Neural cell (in vitro differentiated cells): ENCODE data around the gene UTRN. TPM values are rescaled to one million over a fixed set of nuclear protein-coding genes. Genes with fewer than 3 reads are reported as not detected.

Experiments used
- H2AFZ ChIP-seq: fragments of 200-600, 300-800 bp; sonication (generic), shearing (Covaris generic); 2 replicates; pipeline ENCODE4 v1.6.0; 2014; ENCODE audit warnings: low read depth, mild to moderate bottlenecking, antibody characterized with exemption, low read length, moderate library complexity
- H3F3A ChIP-seq: fragments of 200-600 bp; shearing (Covaris generic); 2 replicates; pipeline ENCODE4 v1.6.1; 2016; ENCODE audit warnings: mild to moderate bottlenecking, moderate library complexity, mixed read lengths, antibody characterized with exemption, low read length; ENCODE audit not compliant: insufficient read depth, poor library complexity, severe bottlenecking
- H3K27ac ChIP-seq: fragments of 200-600, 300-800 bp; sonication (generic), shearing (Covaris generic); 2 replicates; pipeline ENCODE4 v1.5.1; 2014; ENCODE audit warnings: mild to moderate bottlenecking, low read length, moderate library complexity
- H3K27me3 ChIP-seq: fragments of 300-800, 200-600 bp; sonication (generic), shearing (Covaris generic); 2 replicates; pipeline ENCODE4 v1.6.0; 2014; ENCODE audit warnings: mild to moderate bottlenecking, low read depth, low read length, moderate library complexity; ENCODE audit not compliant: insufficient read depth
- H3K36me3 ChIP-seq: fragments of 300-800, 200-600 bp; sonication (generic), shearing (Covaris generic); 2 replicates; pipeline ENCODE4 v1.5.1; 2014; ENCODE audit warnings: mild to moderate bottlenecking, antibody characterized with exemption, low read length, moderate library complexity; ENCODE audit not compliant: insufficient read depth
- H3K4me2 ChIP-seq: fragments of 300-800, 200-600 bp; sonication (generic), shearing (Covaris generic); 2 replicates; pipeline ENCODE4 v1.6.0; 2014; ENCODE audit warnings: mild to moderate bottlenecking, low read length
- H3K4me3 ChIP-seq: fragments of 300-800, 200-600 bp; sonication (generic), shearing (Covaris generic); 2 replicates; pipeline ENCODE4 v1.5.1; 2014; ENCODE audit warnings: mild to moderate bottlenecking, low read length, moderate library complexity
- H3K79me2 ChIP-seq: fragments of 200-600 bp; shearing (Covaris generic); replicated peaks from 2 replicates; pipeline ENCODE4 v1.6.0; 2014; ENCODE audit warnings: mild to moderate bottlenecking, low read length, moderate library complexity; ENCODE audit not compliant: insufficient read depth
- H3K9ac ChIP-seq: fragments of 300-800, 200-600 bp; sonication (generic), shearing (Covaris generic); 2 replicates; pipeline ENCODE4 v1.6.1; 2016; ENCODE audit warnings: mild to moderate bottlenecking, low read length, mixed read lengths
- H3K9me2 ChIP-seq: fragments of 200-600 bp; shearing (Covaris generic); 2 replicates; pipeline ENCODE4 v1.6.1; 2016; ENCODE audit warnings: mild to moderate bottlenecking, low read length, mixed read lengths; ENCODE audit not compliant: insufficient read depth
- H3K9me3 ChIP-seq: fragments of 200-600, 300-800 bp; sonication (generic), shearing (Covaris generic); 2 replicates; pipeline ENCODE4 v1.6.1; 2016; ENCODE audit warnings: mild to moderate bottlenecking, mixed run types, low read length, moderate library complexity, mixed read lengths
- H4K20me1 ChIP-seq: fragments of 200-600 bp; shearing (Covaris generic); 2 replicates; pipeline ENCODE4 v1.6.1; 2016; ENCODE audit warnings: mild to moderate bottlenecking, mixed run types; ENCODE audit not compliant: insufficient read depth
- CTCF ChIP-seq: fragments of 450-650 bp; IDR thresholded peaks from 2 replicates; pipeline ENCODE4 v1.5.1; 2014; ENCODE audit warnings: antibody characterized with exemption, mild to moderate bottlenecking, moderate library complexity; ENCODE audit not compliant: poor library complexity, severe bottlenecking
- EZH2 ChIP-seq: fragments of 200-600, 300-800 bp; shearing (Covaris generic), sonication (generic); IDR thresholded peaks from 2 replicates; pipeline ENCODE4 v1.6.1; 2014; ENCODE audit warnings: antibody characterized with exemption, low read length, borderline replicate concordance, mild to moderate bottlenecking; ENCODE audit not compliant: insufficient read depth, poor library complexity, severe bottlenecking
- MXI1 ChIP-seq: fragments of 450-650 bp; conservative IDR thresholded peaks from 2 replicates; pipeline ENCODE4 v1.6.1; 2014; ENCODE audit warnings: antibody characterized with exemption, mild to moderate bottlenecking; ENCODE audit not compliant: poor library complexity, severe bottlenecking
- POLR2AphosphoS5 ChIP-seq: IDR thresholded peaks from 2 replicates; pipeline ENCODE4 v1.6.1; 2012
- RAD21 ChIP-seq: fragments of 450-650 bp; conservative IDR thresholded peaks from 2 replicates; pipeline ENCODE4 v1.6.1; 2014; ENCODE audit warnings: antibody characterized with exemption, mild to moderate bottlenecking, moderate library complexity
- REST ChIP-seq: IDR thresholded peaks from 2 replicates; pipeline ENCODE4 v1.6.1; 2012; ENCODE audit warnings: borderline replicate concordance
- SMC3 ChIP-seq: fragments of 450-650 bp; conservative IDR thresholded peaks from 2 replicates; pipeline ENCODE4 v1.6.1; 2014; ENCODE audit warnings: antibody characterized with exemption, mild to moderate bottlenecking, moderate library complexity; ENCODE audit not compliant: poor library complexity
- TAF1 ChIP-seq: IDR thresholded peaks from 2 replicates; pipeline ENCODE4 v1.6.1; 2012; ENCODE audit warnings: low read depth
- polyA plus RNA-seq: library from polyadenylated mRNA; depleted of rRNA; stranded (reverse); fragments of >200 nt; gene quantifications from 2 replicates; pipeline ENCODE4 v1.2.3, GENCODE V29; 2014

The UTRN gene
- polyA plus RNA-seq, 1 donor from 2014 or later = 5.2 TPM

GRCh38 chr6:144283646-144284477 lies 1.3 kb upstream of the UTRN start:
- peak overlapping the region; percentile 92 for H3K4me3 ChIP-seq
- no peak overlapping the region for H3K27ac ChIP-seq
- H3K79me2 ChIP-seq = peaks cover 17% of the 10 kb centered on the region
- no peaks in the 10 kb centered on the region for H4K20me1 ChIP-seq
- H3F3A ChIP-seq = no peaks in the 10 kb centered on the region
- peak overlapping the region; percentile 49 for H3K4me2 ChIP-seq
- H3K36me3 ChIP-seq = no peaks in the 10 kb centered on the region
- H3K27me3 ChIP-seq = peaks cover 23% of the 10 kb centered on the region
- no peak overlapping the region for H3K9ac ChIP-seq
- no peaks in the 10 kb centered on the region for H3K9me2 ChIP-seq
- TF ChIP-seq CTCF = no peak
- TF ChIP-seq RAD21 = no peak
- TF ChIP-seq REST = no peak
- TF ChIP-seq SMC3 = no peak
- no peak for TF ChIP-seq POLR2AphosphoS5
- no peak for TF ChIP-seq TAF1
- no peak for TF ChIP-seq EZH2
- no peak for TF ChIP-seq MXI1
- H2AFZ ChIP-seq = no peak overlapping the region
- no peaks in the 10 kb centered on the region for H3K9me3 ChIP-seq

- Histone ChIP-seq H3K27me3 (peaks cover 23% of the 10 kb centered on the region), H3K9ac (peak overlapping the region; percentile 51), H4K20me1 (no peaks in the 10 kb centered on the region), H3K9me2 (no peaks in the 10 kb centered on the region), H3K27ac (no peak overlapping the region), H3K9me3 (no peaks in the 10 kb centered on the region), H3K79me2 (peaks cover 22% of the 10 kb centered on the region), H2AFZ (no peak overlapping the region), H3K36me3 (no peaks in the 10 kb centered on the region), H3K4me2 (peak overlapping the region; percentile 49), H3F3A (no peaks in the 10 kb centered on the region), H3K4me3 (peak overlapping the region; percentile 92)
- TF ChIP-seq CTCF (no peak), SMC3 (no peak), POLR2AphosphoS5 (no peak)
Measured at GRCh38 chr6:144284478-144284782, 705 bp upstream of the UTRN start.
